SK-N-SH treated with all-trans-retinoic acid at 6 μM for 48 hours (cell line): ENCODE results near the gene ZNF860.
"Not testable (repeated sequence)": the region's sequence is repeated elsewhere in the genome, so short reads cannot be mapped to it uniquely, and the experiment has no call there.

Source experiments
- ARNTL ChIP-seq: fragments of 450-650 bp; formaldehyde crosslinking; IDR thresholded peaks from 2 replicates; pipeline ENCODE4 v1.5.0; 2020; ENCODE audit warnings: low read depth, mild to moderate bottlenecking, moderate library complexity, borderline replicate concordance
- PPARA ChIP-seq: fragments of 250-450 bp; sonication (Bioruptor Pico); IDR thresholded peaks from 2 replicates; pipeline ENCODE4 v1.5.0; 2020; ENCODE audit warnings: mild to moderate bottlenecking, borderline replicate concordance
- ZFP30 ChIP-seq: fragments of 450-650 bp; formaldehyde crosslinking; IDR thresholded peaks from 2 replicates; pipeline ENCODE4 v1.5.0; 2022; ENCODE audit warnings: mild to moderate bottlenecking, moderate library complexity
- TF ChIP-seq, protein P1 (sequence below): fragments of 250-450 bp; sonication (Bioruptor Pico); IDR thresholded peaks from 2 replicates; pipeline ENCODE4 v1.5.1; 2020; ENCODE audit warnings: low read depth, mild to moderate bottlenecking, moderate library complexity
- TF ChIP-seq, protein P2 (sequence below): fragments of 250-450 bp; sonication (Bioruptor Pico); IDR thresholded peaks from 2 replicates; pipeline ENCODE4 v1.5.0; 2020; ENCODE audit warnings: mild to moderate bottlenecking, moderate library complexity

DNA sequence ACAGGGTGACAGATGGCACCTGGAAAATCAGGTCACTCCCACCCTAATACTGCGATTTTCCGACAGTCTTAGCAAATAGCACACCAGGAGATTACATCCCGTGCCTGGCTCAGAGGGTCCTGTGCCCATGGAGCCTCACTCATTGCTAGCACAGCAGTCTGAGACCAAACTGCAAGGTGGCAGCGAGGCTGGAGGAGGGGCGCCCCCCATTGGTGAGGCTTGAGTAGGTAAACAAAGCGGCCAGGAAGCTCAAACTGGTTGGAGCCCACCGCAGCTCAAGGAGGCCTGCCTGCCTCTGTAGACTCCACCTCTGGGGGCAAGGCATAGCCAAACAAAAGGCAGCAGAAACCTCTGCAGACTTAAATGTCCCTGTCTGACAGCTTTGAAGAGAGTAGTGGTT is 29.1 kb downstream of the ZNF860 start:
- TF ChIP-seq ARNTL, PPARA, ZFP30 (CRISPR knock-in tag): not testable (repeated sequence)
- TF ChIP-seq, protein P1, sequence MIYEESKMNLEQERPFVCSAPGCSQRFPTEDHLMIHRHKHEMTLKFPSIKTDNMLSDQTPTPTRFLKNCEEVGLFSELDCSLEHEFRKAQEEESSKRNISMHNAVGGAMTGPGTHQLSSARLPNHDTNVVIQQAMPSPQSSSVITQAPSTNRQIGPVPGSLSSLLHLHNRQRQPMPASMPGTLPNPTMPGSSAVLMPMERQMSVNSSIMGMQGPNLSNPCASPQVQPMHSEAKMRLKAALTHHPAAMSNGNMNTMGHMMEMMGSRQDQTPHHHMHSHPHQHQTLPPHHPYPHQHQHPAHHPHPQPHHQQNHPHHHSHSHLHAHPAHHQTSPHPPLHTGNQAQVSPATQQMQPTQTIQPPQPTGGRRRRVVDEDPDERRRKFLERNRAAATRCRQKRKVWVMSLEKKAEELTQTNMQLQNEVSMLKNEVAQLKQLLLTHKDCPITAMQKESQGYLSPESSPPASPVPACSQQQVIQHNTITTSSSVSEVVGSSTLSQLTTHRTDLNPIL, result not testable (repeated sequence)
- TF ChIP-seq, protein P2, sequence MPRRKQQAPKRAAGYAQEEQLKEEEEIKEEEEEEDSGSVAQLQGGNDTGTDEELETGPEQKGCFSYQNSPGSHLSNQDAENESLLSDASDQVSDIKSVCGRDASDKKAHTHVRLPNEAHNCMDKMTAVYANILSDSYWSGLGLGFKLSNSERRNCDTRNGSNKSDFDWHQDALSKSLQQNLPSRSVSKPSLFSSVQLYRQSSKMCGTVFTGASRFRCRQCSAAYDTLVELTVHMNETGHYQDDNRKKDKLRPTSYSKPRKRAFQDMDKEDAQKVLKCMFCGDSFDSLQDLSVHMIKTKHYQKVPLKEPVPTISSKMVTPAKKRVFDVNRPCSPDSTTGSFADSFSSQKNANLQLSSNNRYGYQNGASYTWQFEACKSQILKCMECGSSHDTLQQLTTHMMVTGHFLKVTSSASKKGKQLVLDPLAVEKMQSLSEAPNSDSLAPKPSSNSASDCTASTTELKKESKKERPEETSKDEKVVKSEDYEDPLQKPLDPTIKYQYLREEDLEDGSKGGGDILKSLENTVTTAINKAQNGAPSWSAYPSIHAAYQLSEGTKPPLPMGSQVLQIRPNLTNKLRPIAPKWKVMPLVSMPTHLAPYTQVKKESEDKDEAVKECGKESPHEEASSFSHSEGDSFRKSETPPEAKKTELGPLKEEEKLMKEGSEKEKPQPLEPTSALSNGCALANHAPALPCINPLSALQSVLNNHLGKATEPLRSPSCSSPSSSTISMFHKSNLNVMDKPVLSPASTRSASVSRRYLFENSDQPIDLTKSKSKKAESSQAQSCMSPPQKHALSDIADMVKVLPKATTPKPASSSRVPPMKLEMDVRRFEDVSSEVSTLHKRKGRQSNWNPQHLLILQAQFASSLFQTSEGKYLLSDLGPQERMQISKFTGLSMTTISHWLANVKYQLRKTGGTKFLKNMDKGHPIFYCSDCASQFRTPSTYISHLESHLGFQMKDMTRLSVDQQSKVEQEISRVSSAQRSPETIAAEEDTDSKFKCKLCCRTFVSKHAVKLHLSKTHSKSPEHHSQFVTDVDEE (CRISPR knock-in tag), result not testable (repeated sequence)
